ENCODE measurements around the gene OR11H1. TPM values are rescaled to one million over a fixed set of nuclear protein-coding genes. Genes with fewer than 3 reads are reported as not detected.

Gene OR11H1
- total and polyA plus RNA-seq, 7 experiments from 2014 or later: not detected

Other genes starting within 250 kb of the OR11H1 start
- gene POTEH, start 161.8 kb downstream of the OR11H1 start, total RNA-seq: not detected
- not detected for gene POTEH, start 161.8 kb downstream of the OR11H1 start, polyA plus RNA-seq

All from naive thymus-derived CD4-positive, alpha-beta T cell (primary cell).